BLaER1 (cell line): ENCODE measurements around the gene STPG4.
A peak's percentile ranks its signal among the peaks of the same experiment; 100 is the strongest.

Source experiments
- H3K27ac ChIP-seq: shearing (Covaris generic); formaldehyde crosslinking; 2 replicates; pipeline ENCODE4 v1.8.1; 2022
- H3K27me3 ChIP-seq: shearing (Covaris generic); formaldehyde crosslinking; 2 replicates; pipeline ENCODE4 v1.8.1; 2022
- H3K36me3 ChIP-seq: shearing (Covaris generic); formaldehyde crosslinking; 2 replicates; pipeline ENCODE4 v1.8.1; 2022
- H3K4me1 ChIP-seq: shearing (Covaris generic); formaldehyde crosslinking; 2 replicates; pipeline ENCODE4 v1.8.1; 2022
- H3K4me2 ChIP-seq: shearing (Covaris generic); formaldehyde crosslinking; 2 replicates; pipeline ENCODE4 v1.8.1; 2022
- H3K4me3 ChIP-seq: shearing (Covaris generic); formaldehyde crosslinking; 2 replicates; pipeline ENCODE4 v1.8.1; 2022
- H3K9ac ChIP-seq: shearing (Covaris generic); formaldehyde crosslinking; 2 replicates; pipeline ENCODE4 v1.8.1; 2022
- H3K9me3 ChIP-seq: shearing (Covaris generic); formaldehyde crosslinking; 2 replicates; pipeline ENCODE4 v1.8.1; 2022
- H4K20me1 ChIP-seq: shearing (Covaris generic); formaldehyde crosslinking; 2 replicates; pipeline ENCODE4 v1.8.1; 2022
- Cebpa-rat ChIP-seq: shearing (Covaris generic); IDR thresholded peaks from 2 replicates; pipeline ENCODE4 v1.8.1; 2022

The STPG4 gene

GRCh38 chr2:47075361-47076125 lies 79.6 kb downstream of the STPG4 start:
- no peaks in the 10 kb centered on the region for H3K27me3 ChIP-seq
- TF ChIP-seq Cebpa-rat: no peak
- peaks cover 75% of the 10 kb centered on the region for H4K20me1 ChIP-seq
- no peak overlapping the region for H3K4me3 ChIP-seq
- H3K9ac ChIP-seq: no peak overlapping the region
- H3K4me1 ChIP-seq: peaks cover 53% of the 10 kb centered on the region
- no peak overlapping the region for H3K4me2 ChIP-seq
- H3K27ac ChIP-seq: no peak overlapping the region
- H3K9me3 ChIP-seq: no peaks in the 10 kb centered on the region
- H3K36me3 ChIP-seq: peaks cover 57% of the 10 kb centered on the region

- peaks cover 84% of the 10 kb centered on the region for H4K20me1 ChIP-seq
- H3K9ac ChIP-seq: no peak overlapping the region
- H3K36me3 ChIP-seq: peaks cover 65% of the 10 kb centered on the region
- no peak overlapping the region for H3K4me3 ChIP-seq
- no peak overlapping the region for H3K4me2 ChIP-seq
- H3K9me3 ChIP-seq: no peaks in the 10 kb centered on the region
- peaks cover 53% of the 10 kb centered on the region for H3K4me1 ChIP-seq
- no peaks in the 10 kb centered on the region for H3K27me3 ChIP-seq
- no peak overlapping the region for H3K27ac ChIP-seq
- TF ChIP-seq Cebpa-rat: no peak
Observed at GRCh38 chr2:47074691-47075090, 80.4 kb downstream of the STPG4 start.

- Histone ChIP-seq H3K9ac (no peak overlapping the region), H3K27me3 (no peaks in the 10 kb centered on the region), H3K9me3 (no peaks in the 10 kb centered on the region), H3K4me2 (0 out of 2 replicates have a peak overlapping the region, but pooled peaks have one; percentile 10), H3K27ac (no peak overlapping the region), H3K4me3 (no peak overlapping the region), H4K20me1 (peaks cover 94% of the 10 kb centered on the region), H3K4me1 (peaks cover 55% of the 10 kb centered on the region), H3K36me3 (peaks cover 76% of the 10 kb centered on the region)
- no peak for TF ChIP-seq Cebpa-rat
Observed at GRCh38 chr2:47073641-47074040, 81.5 kb downstream of the STPG4 start.

- H3K4me2 ChIP-seq: peak overlapping the region; percentile 87
- no peaks in the 10 kb centered on the region for H3K9me3 ChIP-seq
- H3K27me3 ChIP-seq: no peaks in the 10 kb centered on the region
- peaks cover 80% of the 10 kb centered on the region for H3K36me3 ChIP-seq
- no peak overlapping the region for H3K4me3 ChIP-seq
- peaks cover 98% of the 10 kb centered on the region for H4K20me1 ChIP-seq
- no peak overlapping the region for H3K9ac ChIP-seq
- peaks cover 58% of the 10 kb centered on the region for H3K4me1 ChIP-seq
- TF ChIP-seq Cebpa-rat: no peak
- H3K27ac ChIP-seq: no peak overlapping the region
Observed at GRCh38 chr2:47073217-47073616, 81.9 kb downstream of the STPG4 start.

- Histone ChIP-seq H3K9me3 (no peaks in the 10 kb centered on the region), H3K4me2 (peak overlapping the region; percentile 87), H3K4me1 (peaks cover 63% of the 10 kb centered on the region), H3K27me3 (no peaks in the 10 kb centered on the region), H4K20me1 (peaks cover 100% of the 10 kb centered on the region), H3K4me3 (no peak overlapping the region), H3K27ac (no peak overlapping the region), H3K36me3 (peaks cover 85% of the 10 kb centered on the region), H3K9ac (no peak overlapping the region)
- TF ChIP-seq Cebpa-rat: no peak
Observed at GRCh38 chr2:47072728-47073191, 82.3 kb downstream of the STPG4 start.

- no peaks in the 10 kb centered on the region for H3K9me3 ChIP-seq
- peak overlapping the region; percentile 87 for H3K4me2 ChIP-seq
- no peak overlapping the region for H3K4me3 ChIP-seq
- TF ChIP-seq Cebpa-rat: no peak
- peaks cover 69% of the 10 kb centered on the region for H3K4me1 ChIP-seq
- H4K20me1 ChIP-seq: peaks cover 100% of the 10 kb centered on the region
- no peaks in the 10 kb centered on the region for H3K27me3 ChIP-seq
- peak overlapping the region; percentile 5; the same call in 1 of the 2 replicates for H3K27ac ChIP-seq
- no peak overlapping the region for H3K9ac ChIP-seq
- H3K36me3 ChIP-seq: peaks cover 91% of the 10 kb centered on the region
Observed at GRCh38 chr2:47072018-47072691, 83.0 kb downstream of the STPG4 start.

GRCh38 chr2:47070920-47071824 lies 83.9 kb downstream of the STPG4 start:
- peaks cover 79% of the 10 kb centered on the region for H3K4me1 ChIP-seq
- no peak overlapping the region; the same call in 1 of the 2 replicates for H3K9ac ChIP-seq
- H4K20me1 ChIP-seq: peaks cover 100% of the 10 kb centered on the region

GRCh38 chr2:47070155-47070919 lies 84.8 kb downstream of the STPG4 start:
- no peak for TF ChIP-seq Cebpa-rat
- peaks cover 82% of the 10 kb centered on the region for H3K4me1 ChIP-seq
- peak overlapping the region; percentile 87 for H3K4me2 ChIP-seq
- H3K27me3 ChIP-seq: no peaks in the 10 kb centered on the region
- peaks cover 97% of the 10 kb centered on the region for H3K36me3 ChIP-seq
- no peaks in the 10 kb centered on the region for H3K9me3 ChIP-seq
- no peak overlapping the region for H3K27ac ChIP-seq
- H3K4me3 ChIP-seq: peak overlapping the region; percentile 20; the same call in 1 of the 2 replicates
- no peak overlapping the region; the same call in 1 of the 2 replicates for H3K9ac ChIP-seq
- H4K20me1 ChIP-seq: peaks cover 100% of the 10 kb centered on the region

More at GRCh38 chr2:47070920-47071824, 83.9 kb downstream of the STPG4 start:
- peak overlapping the region; percentile 20; the same call in 1 of the 2 replicates for H3K4me3 ChIP-seq
- peak overlapping the region; percentile 87 for H3K4me2 ChIP-seq
- TF ChIP-seq Cebpa-rat: no peak
- no peaks in the 10 kb centered on the region for H3K27me3 ChIP-seq
- peaks cover 97% of the 10 kb centered on the region for H3K36me3 ChIP-seq
- no peaks in the 10 kb centered on the region for H3K9me3 ChIP-seq
- peak overlapping the region; percentile 5; the same call in 1 of the 2 replicates for H3K27ac ChIP-seq
